ENCODE data around the gene PHF24. TPM values are rescaled to one million over a fixed set of nuclear protein-coding genes. Genes with fewer than 3 reads are reported as not detected.

Gene PHF24
- total and polyA plus RNA-seq, 7 experiments from 2014 or later: not detected

GRCh38 chr9:34990908-34991606 is 33.0 kb downstream of the PHF24 start:
- H3K27ac ChIP-seq (ENCODE audit: low read depth, low read length): no peak overlapping the region
- ATAC-seq (no peak), DNase-seq (no peak)
- Mint-ChIP-seq H3K9me3 (no peaks in the 10 kb centered on the region), H3K4me1 (peaks cover 21 to 46% (median 35%) of the 10 kb centered on the region in 7 donors), H3K36me3 (no peaks in the 10 kb centered on the region), H3K27ac (peak overlapping the region in 7 of 9 donors; percentile 43 to 82 (median 65)), H3K27me3 (no peaks in the 10 kb centered on the region), H3K4me3 (peak overlapping the region; percentile 71 to 100 (median 90))
- H3K4me1 ChIP-seq (ENCODE audit: control insufficient read depth in 2 of 2, insufficient read depth in 2 of 2, low read length in 2 of 2): peaks cover 19 to 24% of the 10 kb centered on the region in 2 donors
- H3K4me3 ChIP-seq (ENCODE audit: low read length): no peak overlapping the region
- H3K9me3 ChIP-seq (ENCODE audit: control insufficient read depth in 2 of 3, low read length in 3 of 3): no peaks in the 10 kb centered on the region
- intact Hi-C loops (cut with micrococcal nuclease): no loop called here
- POLR2A ChIA-PET: interaction anchor here (0.9 kb wide), 1 partner anchor 91 kb away, joined by 3 read pairs; no protein-coding TSS in a partner anchor
- H3K27me3 ChIP-seq (ENCODE audit: control insufficient read depth in 2 of 2, insufficient read depth in 2 of 2, low read length in 2 of 2): no peaks in the 10 kb centered on the region
- no peaks in the 10 kb centered on the region for H3K36me3 ChIP-seq (ENCODE audit: control insufficient read depth in 2 of 3, insufficient read depth in 3 of 3, low read length in 3 of 3)
- CTCF ChIA-PET: interaction anchor here (0.6 kb wide), 1 partner anchor 61 kb away, joined by 5 read pairs; no protein-coding TSS in a partner anchor

GRCh38 chr9:34991607-34992375 is 33.7 kb downstream of the PHF24 start:
- Mint-ChIP-seq H3K9me3 (no peaks in the 10 kb centered on the region), H3K4me3 (no peak overlapping the region), H3K4me1 (peaks cover 18 to 38% (median 30%) of the 10 kb centered on the region in 7 donors), H3K36me3 (peaks cover 0 to 6% (median under 1%) of the 10 kb centered on the region in 5 donors), H3K27ac (peak overlapping the region in 2 of 9 donors; percentile 26 to 58), H3K27me3 (no peaks in the 10 kb centered on the region)
- POLR2A ChIA-PET: interaction anchor here (1.3 kb wide), 1 partner anchor 8 kb away, joined by 3 read pairs; no protein-coding TSS in a partner anchor
- DNase-seq (no peak), ATAC-seq (no peak)
- Histone ChIP-seq H3K4me1 (ENCODE audit: control insufficient read depth in 2 of 2, insufficient read depth in 2 of 2, low read length in 2 of 2) (peaks cover 12 to 17% of the 10 kb centered on the region in 2 donors), H3K27me3 (ENCODE audit: control insufficient read depth in 2 of 2, insufficient read depth in 2 of 2, low read length in 2 of 2) (no peaks in the 10 kb centered on the region), H3K9me3 (ENCODE audit: control insufficient read depth in 2 of 3, low read length in 3 of 3) (no peaks in the 10 kb centered on the region), H3K36me3 (ENCODE audit: control insufficient read depth in 2 of 3, insufficient read depth in 3 of 3, low read length in 3 of 3) (peaks cover 0 to under 1% (median 0%) of the 10 kb centered on the region in 3 experiments), H3K4me3 (ENCODE audit: low read length) (no peak overlapping the region), H3K27ac (ENCODE audit: low read depth, low read length) (no peak overlapping the region)
- intact Hi-C loops (cut with micrococcal nuclease): no loop called here
- CTCF ChIA-PET: interaction anchor here (0.6 kb wide), 1 partner anchor 60 kb away, joined by 5 read pairs; no protein-coding TSS in a partner anchor

- ChIA-PET CTCF (no interaction called here), POLR2A (interaction anchor here (1.3 kb wide), 1 partner anchor 9 kb away, joined by 3 read pairs; no protein-coding TSS in a partner anchor)
- Mint-ChIP-seq H3K27me3 (no peaks in the 10 kb centered on the region), H3K9me3 (no peaks in the 10 kb centered on the region), H3K36me3 (peaks cover 0 to 9% (median 4%) of the 10 kb centered on the region in 5 donors), H3K4me3 (peak overlapping the region in 1 of 10 donors; percentile 34), H3K27ac (peak overlapping the region in 1 of 9 donors; percentile 58), H3K4me1 (peaks cover 11 to 32% (median 24%) of the 10 kb centered on the region in 7 donors)
- Histone ChIP-seq H3K27me3 (ENCODE audit: control insufficient read depth in 2 of 2, insufficient read depth in 2 of 2, low read length in 2 of 2) (no peaks in the 10 kb centered on the region), H3K4me1 (ENCODE audit: control insufficient read depth in 2 of 2, insufficient read depth in 2 of 2, low read length in 2 of 2) (peaks cover 8 to 10% of the 10 kb centered on the region in 2 donors), H3K9me3 (ENCODE audit: control insufficient read depth in 2 of 3, low read length in 3 of 3) (no peaks in the 10 kb centered on the region), H3K27ac (ENCODE audit: low read depth, low read length) (no peak overlapping the region), H3K4me3 (ENCODE audit: low read length) (no peak overlapping the region), H3K36me3 (ENCODE audit: control insufficient read depth in 2 of 3, insufficient read depth in 3 of 3, low read length in 3 of 3) (peaks cover 0 to 7% (median 0%) of the 10 kb centered on the region in 3 experiments)
- DNase-seq: peak in 1 of 9 donors; percentile 59
- intact Hi-C loops (cut with micrococcal nuclease): no loop called here
- ATAC-seq: no peak
These were observed 34.4 kb downstream of the PHF24 start for GRCh38 chr9:34992376-34992951.

GRCh38 chr9:34993502-34994259 is 35.6 kb downstream of the PHF24 start:
- Mint-ChIP-seq H3K9me3 (no peaks in the 10 kb centered on the region), H3K4me3 (no peak overlapping the region), H3K27ac (peak overlapping the region in 2 of 9 donors; percentile 47 to 85), H3K36me3 (peaks cover 0 to 9% (median 4%) of the 10 kb centered on the region in 5 donors), H3K27me3 (no peaks in the 10 kb centered on the region), H3K4me1 (peaks cover 4 to 22% (median 14%) of the 10 kb centered on the region in 7 donors)
- Histone ChIP-seq H3K4me3 (ENCODE audit: low read length) (no peak overlapping the region), H3K36me3 (ENCODE audit: control insufficient read depth in 2 of 3, insufficient read depth in 3 of 3, low read length in 3 of 3) (peaks cover 0 to 7% (median 0%) of the 10 kb centered on the region in 3 experiments), H3K9me3 (ENCODE audit: control insufficient read depth in 2 of 3, low read length in 3 of 3) (no peaks in the 10 kb centered on the region), H3K27me3 (ENCODE audit: control insufficient read depth in 2 of 2, insufficient read depth in 2 of 2, low read length in 2 of 2) (no peaks in the 10 kb centered on the region), H3K27ac (ENCODE audit: low read depth, low read length) (no peak overlapping the region), H3K4me1 (ENCODE audit: control insufficient read depth in 2 of 2, insufficient read depth in 2 of 2, low read length in 2 of 2) (peaks cover 2 to 4% of the 10 kb centered on the region in 2 donors)
- POLR2A ChIA-PET: no interaction called here
- ATAC-seq (no peak), DNase-seq (no peak)
- CTCF ChIA-PET: interaction anchor here (1.2 kb wide), 2 partner anchors 9 to 22 kb away, joined by 3 to 5 read pairs; no protein-coding TSS in a partner anchor
- intact Hi-C loops (cut with micrococcal nuclease): no loop called here

GRCh38 chr9:34994260-34994899 is 36.3 kb downstream of the PHF24 start:
- no peaks in the 10 kb centered on the region for H3K27me3 Mint-ChIP-seq
- DNase-seq: no peak
- peaks cover 2 to 4% of the 10 kb centered on the region in 2 donors for H3K4me1 ChIP-seq (ENCODE audit: control insufficient read depth in 2 of 2, insufficient read depth in 2 of 2, low read length in 2 of 2)
- H3K27me3 ChIP-seq (ENCODE audit: control insufficient read depth in 2 of 2, insufficient read depth in 2 of 2, low read length in 2 of 2): no peaks in the 10 kb centered on the region
- H3K4me3 Mint-ChIP-seq: no peak overlapping the region
- ChIA-PET POLR2A (no interaction called here), CTCF (interaction anchor here (0.5 to 2.4 kb wide), 5 partner anchors 10 to 95 kb away, joined by 3 to 11 read pairs (median 3); no protein-coding TSS in a partner anchor)
- peaks cover 0 to 9% (median 4%) of the 10 kb centered on the region in 5 donors for H3K36me3 Mint-ChIP-seq
- H3K36me3 ChIP-seq (ENCODE audit: control insufficient read depth in 2 of 3, insufficient read depth in 3 of 3, low read length in 3 of 3): peaks cover 0 to 7% (median 0%) of the 10 kb centered on the region in 3 experiments
- H3K9me3 Mint-ChIP-seq: no peaks in the 10 kb centered on the region
- H3K9me3 ChIP-seq (ENCODE audit: control insufficient read depth in 2 of 3, low read length in 3 of 3): no peaks in the 10 kb centered on the region
- H3K27ac Mint-ChIP-seq: peak overlapping the region in 1 of 9 donors; percentile 85
- intact Hi-C loops (cut with micrococcal nuclease): no loop called here
- peaks cover 0 to 18% (median 8%) of the 10 kb centered on the region in 7 donors for H3K4me1 Mint-ChIP-seq
- H3K27ac ChIP-seq (ENCODE audit: low read depth, low read length): no peak overlapping the region
- H3K4me3 ChIP-seq (ENCODE audit: low read length): no peak overlapping the region
- no peak for ATAC-seq
